OCI-LY7 (cell line): ENCODE data around the gene TWNK. TPM values are rescaled to one million over a fixed set of nuclear protein-coding genes. Genes with fewer than 3 reads are reported as not detected.

Experiments used
- BruUV-seq: library from RNA; stranded (reverse); fragments of 400-500 nt; replicated peaks from 2 replicates; lab custom pipeline; 2021; lab: Mats Ljungman, UMichigan
- CTCF ChIA-PET: fragments of 300-600 bp; sonication (Branson Sonifier 250); formaldehyde crosslinking; loops from one replicate; lab custom pipeline; 2022; ENCODE audit warnings: antibody characterized with exemption; ENCODE audit not compliant: unreplicated experiment; lab: Charles Lee
- POLR2A ChIA-PET: fragments of 300-600 bp; sonication (Branson Sonifier 250); formaldehyde crosslinking; loops from one replicate; lab custom pipeline; 2022; ENCODE audit warnings: antibody characterized with exemption; lab: Charles Lee
- DNase-seq: peaks from one replicate; pipeline ENCODE4 v3.0.0-alpha.2; 2015; ENCODE audit warnings: low spot score
- H2AFZ ChIP-seq: fragments of 200-600 bp; sonication (generic), shearing (Covaris generic); 2 replicates; pipeline ENCODE4 v1.6.1; 2014; ENCODE audit warnings: mild to moderate bottlenecking, antibody characterized with exemption, low read length, moderate library complexity
- H3K27ac ChIP-seq: fragments of 200-600 bp; sonication (generic); 2 replicates; pipeline ENCODE4 v1.5.1; 2014; ENCODE audit warnings: mixed run types, low read depth, mild to moderate bottlenecking, moderate library complexity, low read length, inconsistent platforms; ENCODE audit not compliant: poor library complexity, severe bottlenecking
- H3K36me3 ChIP-seq: fragments of 200-600 bp; sonication (generic); 2 replicates; pipeline ENCODE4 v1.6.1; 2014; ENCODE audit warnings: mild to moderate bottlenecking, antibody characterized with exemption, low read length, moderate library complexity, mixed read lengths; ENCODE audit not compliant: insufficient read depth
- H3K4me1 ChIP-seq: fragments of 200-600 bp; sonication (generic); 2 replicates; pipeline ENCODE4 v1.5.1; 2014; ENCODE audit warnings: mild to moderate bottlenecking, low read length; ENCODE audit not compliant: insufficient read depth, poor library complexity, severe bottlenecking
- H3K4me2 ChIP-seq: fragments of 200-600 bp; sonication (generic); 2 replicates; pipeline ENCODE4 v1.6.1; 2014; ENCODE audit warnings: mild to moderate bottlenecking, low read length
- H3K4me3 ChIP-seq: fragments of 200-600 bp; sonication (generic); 2 replicates; pipeline ENCODE4 v1.5.1; 2014; ENCODE audit warnings: mild to moderate bottlenecking, low read depth, low read length; ENCODE audit not compliant: poor library complexity, severe bottlenecking
- H3K79me2 ChIP-seq: fragments of 200-600 bp; sonication (generic); 2 replicates; pipeline ENCODE4 v1.6.1; 2016; ENCODE audit warnings: low read depth, mild to moderate bottlenecking, low read length, moderate library complexity, mixed read lengths; ENCODE audit not compliant: insufficient read depth
- H3K9me2 ChIP-seq: fragments of 200-600 bp; sonication (generic); 2 replicates; pipeline ENCODE4 v1.6.1; 2016; ENCODE audit warnings: mild to moderate bottlenecking, low read length, mixed read lengths; ENCODE audit not compliant: insufficient read depth
- H3K9me3 ChIP-seq: fragments of 200-600 bp; sonication (generic); 2 replicates; pipeline ENCODE4 v1.6.1; 2014; ENCODE audit warnings: mild to moderate bottlenecking, mixed run types, low read length, mixed read lengths
- H4K20me1 ChIP-seq: fragments of 200-600 bp; sonication (generic); 2 replicates; pipeline ENCODE4 v1.6.1; 2014; ENCODE audit warnings: mild to moderate bottlenecking, antibody characterized with exemption, low read length, moderate library complexity, mixed read lengths; ENCODE audit not compliant: insufficient read depth
- EZH2phosphoT487 ChIP-seq: fragments of 200-600 bp; sonication (generic); IDR thresholded peaks from 2 replicates; pipeline ENCODE4 v1.6.1; 2018; ENCODE audit warnings: low read depth, borderline replicate concordance, mild to moderate bottlenecking, mixed run types, antibody characterized with exemption, low read length, moderate library complexity, mixed read lengths
- intact Hi-C: fragments of 100-400 bp; cut with micrococcal nuclease; formaldehyde crosslinking; loops from one replicate; pipeline ENCODE4 v1.10.0; 2022; ENCODE audit not compliant: unreplicated experiment
- total RNA-seq, 2 experiments: library from RNA; depleted of rRNA in 1 of 2; stranded (reverse); fragments of >200 nt in 1 of 2; shearing (Covaris generic) in 1 of 2; gene quantifications; 2 replicates each; pipeline ENCODE4 v1.2.3, GENCODE V29; 2014 to 2022
- TF ChIP-seq, protein P1 (sequence below): fragments of 200-600 bp; sonication (generic); conservative IDR thresholded peaks from 2 replicates; pipeline ENCODE4 v1.5.1; 2014; ENCODE audit warnings: mild to moderate bottlenecking, antibody characterized with exemption, low read length, moderate library complexity, mixed read lengths

Gene TWNK
- total RNA-seq, 2 experiments from 2014 or later: 15.8 to 21.7 TPM

DNA sequence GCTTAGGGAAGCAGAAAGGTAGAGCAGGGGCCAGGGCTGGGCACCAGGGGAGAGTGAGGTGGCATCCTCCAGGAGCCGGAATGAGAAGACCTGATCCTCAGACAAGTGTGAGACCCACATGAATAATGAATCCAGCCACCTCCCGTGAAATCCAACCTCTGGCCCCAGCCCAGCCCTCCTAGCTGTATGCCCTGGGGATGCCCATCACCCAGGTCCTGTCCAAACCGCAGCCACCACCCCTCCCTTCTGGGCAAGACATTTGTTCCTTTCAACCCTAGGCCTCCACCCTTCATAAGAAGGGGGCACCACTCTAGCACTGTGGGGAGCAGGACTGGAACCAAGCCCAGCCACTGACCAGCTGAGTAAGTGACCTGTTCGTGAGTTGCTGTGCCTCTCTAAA is 33.9 kb downstream of the TWNK start:
- TF ChIP-seq, protein P1, sequence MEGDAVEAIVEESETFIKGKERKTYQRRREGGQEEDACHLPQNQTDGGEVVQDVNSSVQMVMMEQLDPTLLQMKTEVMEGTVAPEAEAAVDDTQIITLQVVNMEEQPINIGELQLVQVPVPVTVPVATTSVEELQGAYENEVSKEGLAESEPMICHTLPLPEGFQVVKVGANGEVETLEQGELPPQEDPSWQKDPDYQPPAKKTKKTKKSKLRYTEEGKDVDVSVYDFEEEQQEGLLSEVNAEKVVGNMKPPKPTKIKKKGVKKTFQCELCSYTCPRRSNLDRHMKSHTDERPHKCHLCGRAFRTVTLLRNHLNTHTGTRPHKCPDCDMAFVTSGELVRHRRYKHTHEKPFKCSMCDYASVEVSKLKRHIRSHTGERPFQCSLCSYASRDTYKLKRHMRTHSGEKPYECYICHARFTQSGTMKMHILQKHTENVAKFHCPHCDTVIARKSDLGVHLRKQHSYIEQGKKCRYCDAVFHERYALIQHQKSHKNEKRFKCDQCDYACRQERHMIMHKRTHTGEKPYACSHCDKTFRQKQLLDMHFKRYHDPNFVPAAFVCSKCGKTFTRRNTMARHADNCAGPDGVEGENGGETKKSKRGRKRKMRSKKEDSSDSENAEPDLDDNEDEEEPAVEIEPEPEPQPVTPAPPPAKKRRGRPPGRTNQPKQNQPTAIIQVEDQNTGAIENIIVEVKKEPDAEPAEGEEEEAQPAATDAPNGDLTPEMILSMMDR: no peak
- TF ChIP-seq EZH2phosphoT487: no peak

DNA sequence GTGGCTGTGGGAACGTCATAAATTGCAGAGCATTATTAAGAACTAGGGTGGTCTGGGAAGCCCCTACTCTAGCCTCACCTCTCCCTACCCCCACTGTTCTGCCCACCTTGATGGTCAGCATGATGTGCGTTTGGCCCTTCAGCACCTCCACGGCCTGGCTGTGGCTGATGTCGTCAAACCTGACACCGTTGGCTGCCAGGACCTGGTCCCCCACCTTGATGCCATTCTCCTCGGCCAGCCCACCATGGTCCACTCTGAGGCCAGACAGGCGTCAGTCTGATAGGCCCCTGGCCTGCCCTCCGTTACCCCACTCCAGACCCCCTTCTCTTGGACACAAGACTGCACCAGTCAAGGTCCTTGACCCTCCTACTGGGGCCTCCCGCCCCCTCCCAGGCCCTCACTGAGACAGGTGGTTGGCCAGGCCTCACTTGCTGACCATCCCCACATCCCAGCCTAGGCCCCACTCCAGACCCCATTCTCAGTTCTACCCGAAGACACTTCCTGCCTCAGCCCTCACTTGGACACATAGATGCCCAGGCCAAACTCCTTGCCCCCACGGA is 34.4 kb downstream of the TWNK start:
- H3K9me2 ChIP-seq: no peaks in the 10 kb centered on the region
- no peak for DNase-seq
- no peaks in the 10 kb centered on the region for H3K36me3 ChIP-seq
- no peaks in the 10 kb centered on the region for H3K79me2 ChIP-seq
- POLR2A ChIA-PET: no interaction called here
- no peak overlapping the region for H2AFZ ChIP-seq
- no peak overlapping the region for H3K4me2 ChIP-seq
- CTCF ChIA-PET: no interaction called here
- no peaks in the 10 kb centered on the region for H3K9me3 ChIP-seq
- intact Hi-C loops: no loop called here
- no peak overlapping the region for H3K27ac ChIP-seq
- H3K4me3 ChIP-seq: no peak overlapping the region
- BruUV-seq: no TSS peak
- H4K20me1 ChIP-seq: no peaks in the 10 kb centered on the region
- H3K4me1 ChIP-seq: peaks cover 11% of the 10 kb centered on the region
- TF ChIP-seq EZH2phosphoT487: no peak
- TF ChIP-seq, protein P1: no peak

More for the DNA sequence above, 33.9 kb downstream of the TWNK start:
- H3K79me2 ChIP-seq: no peaks in the 10 kb centered on the region
- CTCF ChIA-PET: no interaction called here
- intact Hi-C loops: no loop called here
- no peak overlapping the region for H3K4me2 ChIP-seq
- POLR2A ChIA-PET: no interaction called here
- H3K27ac ChIP-seq: no peak overlapping the region
- H3K4me3 ChIP-seq: no peak overlapping the region
- H2AFZ ChIP-seq: no peak overlapping the region
- no peaks in the 10 kb centered on the region for H3K36me3 ChIP-seq
- no peaks in the 10 kb centered on the region for H4K20me1 ChIP-seq
- no peaks in the 10 kb centered on the region for H3K9me3 ChIP-seq
- H3K9me2 ChIP-seq: no peaks in the 10 kb centered on the region
- BruUV-seq: no TSS peak
- DNase-seq: no peak
- H3K4me1 ChIP-seq: peaks cover 11% of the 10 kb centered on the region

DNA sequence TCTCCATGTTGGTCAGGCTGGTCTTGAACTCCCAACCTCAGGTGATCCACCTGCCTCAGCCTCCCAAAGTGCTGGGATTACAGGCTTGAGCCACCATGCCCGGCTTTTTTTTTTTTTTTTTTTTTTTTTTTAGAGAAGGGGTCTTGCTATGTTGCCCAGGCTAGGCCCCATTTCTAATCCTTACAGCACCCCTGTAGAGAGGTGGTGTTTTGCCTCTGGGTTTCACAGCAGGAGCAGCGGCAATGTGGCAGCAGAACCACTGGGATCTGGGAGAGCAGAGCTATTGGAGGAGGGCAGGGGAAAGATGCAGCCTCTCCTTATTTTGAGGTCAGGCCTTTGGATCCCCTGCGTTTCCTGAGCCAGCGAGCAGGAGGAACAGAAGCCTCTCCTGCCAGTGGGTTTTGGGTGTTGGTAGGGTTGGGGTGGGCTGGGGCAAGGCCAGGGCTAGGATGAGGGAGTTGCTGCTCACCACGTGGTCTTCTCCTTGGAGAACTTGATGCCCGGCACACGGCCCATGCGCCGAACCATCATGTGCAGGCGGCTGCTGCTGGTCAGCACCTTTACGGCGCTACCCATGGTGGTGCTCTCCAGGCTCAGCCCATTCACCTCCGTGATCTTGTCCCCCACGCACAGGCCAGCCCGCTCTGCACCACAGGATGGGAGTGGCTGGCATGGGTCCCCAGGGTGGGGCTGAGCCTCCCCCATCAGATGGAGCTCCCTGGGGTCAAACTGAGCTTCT is 35.8 kb downstream of the TWNK start:
- no peak overlapping the region for H3K27ac ChIP-seq
- H3K36me3 ChIP-seq: no peaks in the 10 kb centered on the region
- no peak for TF ChIP-seq EZH2phosphoT487
- TF ChIP-seq, protein P1: no peak
- peaks cover 7% of the 10 kb centered on the region for H3K4me1 ChIP-seq
- DNase-seq: no peak
- no peaks in the 10 kb centered on the region for H3K9me2 ChIP-seq
- no peak overlapping the region for H2AFZ ChIP-seq
- intact Hi-C loops: no loop called here
- H4K20me1 ChIP-seq: no peaks in the 10 kb centered on the region; the same call in 1 of the 2 replicates
- BruUV-seq: no TSS peak
- ChIA-PET CTCF (no interaction called here), POLR2A (no interaction called here)
- H3K9me3 ChIP-seq: no peaks in the 10 kb centered on the region
- H3K4me2 ChIP-seq: no peak overlapping the region
- no peak overlapping the region for H3K4me3 ChIP-seq
- no peaks in the 10 kb centered on the region for H3K79me2 ChIP-seq
